ENCODE data around the gene HNRNPAB.
A peak's percentile ranks its signal among the peaks of the same experiment; 100 is the strongest.
"Not testable (repeated sequence)": the region's sequence is repeated elsewhere in the genome, so short reads cannot be mapped to it uniquely, and the experiment has no call there.

HNRNPAB gene

DNA sequence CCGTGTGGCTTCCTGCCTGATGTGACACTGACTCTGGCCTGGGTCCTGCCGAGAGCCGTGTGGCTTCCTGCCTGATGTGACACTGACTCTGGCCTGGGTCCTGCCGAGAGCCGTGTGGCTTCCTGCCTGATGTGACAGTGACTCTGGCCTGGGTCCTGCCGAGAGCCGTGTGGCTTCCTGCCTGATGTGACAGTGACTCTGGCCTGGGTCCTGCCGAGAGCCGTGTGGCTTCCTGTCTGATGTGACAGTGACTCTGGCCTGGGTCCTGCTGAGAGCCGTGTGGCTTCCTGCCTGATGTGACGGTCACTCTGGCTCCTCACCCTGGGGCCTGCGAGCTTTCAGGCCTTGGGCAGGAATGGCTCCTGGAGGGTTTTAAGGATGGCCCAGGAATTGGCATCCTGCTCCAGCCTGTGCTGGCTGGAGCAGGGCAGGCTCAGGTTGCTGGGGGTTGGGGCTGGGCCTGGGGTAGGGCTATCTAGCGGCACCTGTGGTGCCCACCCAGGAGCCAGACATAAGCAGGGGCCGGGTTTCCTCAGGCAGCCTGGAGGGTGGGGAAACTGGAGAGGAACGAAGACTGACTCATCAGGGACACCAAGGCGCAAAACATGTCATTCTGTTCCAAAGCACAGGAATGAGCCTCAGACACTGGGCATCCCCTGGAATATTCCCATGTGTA is 35.4 kb downstream of the HNRNPAB start:
- H3K9me3 Mint-ChIP-seq, result not testable (repeated sequence)
- H3K4me3 Mint-ChIP-seq, result peak overlapping the region; percentile 15

GRCh38 chr5:178240341-178240741 is 36.0 kb downstream of the HNRNPAB start:
- Mint-ChIP-seq H3K4me1 (peaks cover 36% of the 10 kb centered on the region), H3K4me3 (peak overlapping the region; percentile 62), H3K27ac (peak overlapping the region; percentile 78), H3K36me3 (no peaks in the 10 kb centered on the region), H3K27me3 (no peaks in the 10 kb centered on the region), H3K9me3 (no peaks in the 10 kb centered on the region)

More for the DNA sequence above, 35.4 kb downstream of the HNRNPAB start:
- not testable (repeated sequence) for H3K27me3 Mint-ChIP-seq, H3K36me3 Mint-ChIP-seq
- Mint-ChIP-seq H3K4me1 (peaks cover 40% of the 10 kb centered on the region), H3K27ac (peak overlapping the region; percentile 70)

DNA sequence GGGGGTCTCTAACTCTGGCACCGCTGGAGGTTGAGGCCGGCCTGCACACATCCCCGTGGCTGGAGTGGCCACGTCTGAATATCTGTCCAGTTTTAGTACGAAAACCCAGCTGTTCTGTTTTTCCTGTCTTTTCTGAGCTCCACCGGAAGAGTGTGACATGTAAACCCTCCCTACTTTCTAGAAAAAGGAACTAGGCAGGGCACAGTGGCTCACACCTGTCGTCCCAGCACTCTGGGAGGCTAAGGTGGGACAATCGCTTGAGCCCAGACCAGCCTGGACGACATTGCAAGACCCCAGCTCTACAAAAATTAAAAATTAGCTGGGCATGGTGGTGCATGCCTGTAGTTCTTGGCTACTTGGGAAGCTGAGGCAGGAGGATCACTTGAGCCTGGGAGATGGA is 36.4 kb downstream of the HNRNPAB start:
- H3K27ac Mint-ChIP-seq, result peak overlapping the region; percentile 78
- H3K9me3 Mint-ChIP-seq, result no peaks in the 10 kb centered on the region
- H3K36me3 Mint-ChIP-seq, result no peaks in the 10 kb centered on the region
- peak overlapping the region; percentile 62 for H3K4me3 Mint-ChIP-seq
- H3K4me1 Mint-ChIP-seq, result peaks cover 36% of the 10 kb centered on the region
- no peaks in the 10 kb centered on the region for H3K27me3 Mint-ChIP-seq

GRCh38 chr5:178241231-178241663 is 36.9 kb downstream of the HNRNPAB start:
- Mint-ChIP-seq H3K9me3 (no peaks in the 10 kb centered on the region), H3K4me3 (peak overlapping the region; percentile 62), H3K27ac (peak overlapping the region; percentile 78), H3K36me3 (no peaks in the 10 kb centered on the region), H3K27me3 (no peaks in the 10 kb centered on the region), H3K4me1 (peaks cover 36% of the 10 kb centered on the region)

- no peaks in the 10 kb centered on the region for H3K9me3 Mint-ChIP-seq
- no peak overlapping the region for H3K27ac Mint-ChIP-seq
- no peaks in the 10 kb centered on the region for H3K36me3 Mint-ChIP-seq
- peaks cover 36% of the 10 kb centered on the region for H3K4me1 Mint-ChIP-seq
- H3K4me3 Mint-ChIP-seq, result no peak overlapping the region
- H3K27me3 Mint-ChIP-seq, result no peaks in the 10 kb centered on the region
Measured at GRCh38 chr5:178241688-178242231, 37.4 kb downstream of the HNRNPAB start.

DNA sequence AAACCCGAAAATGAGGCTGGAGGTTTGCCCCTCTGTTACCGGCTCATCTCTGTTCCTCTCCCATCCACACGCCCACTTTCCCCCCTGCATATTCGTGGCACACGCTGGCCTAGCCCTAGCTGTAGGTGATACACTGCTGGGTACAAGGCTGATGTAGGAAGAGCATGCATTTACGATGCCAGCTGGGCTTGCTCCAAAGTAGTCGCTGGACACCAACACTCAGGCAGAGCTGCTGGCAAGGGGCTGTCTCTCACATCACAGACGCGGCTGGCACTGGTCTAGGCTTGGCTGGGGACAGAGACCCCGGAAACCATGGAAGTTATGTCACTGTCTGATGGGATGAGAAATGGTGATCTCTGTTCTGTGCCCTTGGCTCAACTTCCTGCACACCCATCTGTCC is 38.1 kb downstream of the HNRNPAB start:
- H3K27ac Mint-ChIP-seq, result no peak overlapping the region

GRCh38 chr5:178244576-178244975 is 40.2 kb downstream of the HNRNPAB start:
- Mint-ChIP-seq H3K4me3 (no peak overlapping the region), H3K36me3 (no peaks in the 10 kb centered on the region), H3K27me3 (no peaks in the 10 kb centered on the region), H3K4me1 (peaks cover 27% of the 10 kb centered on the region), H3K9me3 (no peaks in the 10 kb centered on the region), H3K27ac (no peak overlapping the region)

More for the DNA sequence above, 38.1 kb downstream of the HNRNPAB start:
- Mint-ChIP-seq H3K4me3 (no peak overlapping the region), H3K36me3 (no peaks in the 10 kb centered on the region), H3K4me1 (peaks cover 34% of the 10 kb centered on the region), H3K9me3 (no peaks in the 10 kb centered on the region), H3K27me3 (no peaks in the 10 kb centered on the region)

DNA sequence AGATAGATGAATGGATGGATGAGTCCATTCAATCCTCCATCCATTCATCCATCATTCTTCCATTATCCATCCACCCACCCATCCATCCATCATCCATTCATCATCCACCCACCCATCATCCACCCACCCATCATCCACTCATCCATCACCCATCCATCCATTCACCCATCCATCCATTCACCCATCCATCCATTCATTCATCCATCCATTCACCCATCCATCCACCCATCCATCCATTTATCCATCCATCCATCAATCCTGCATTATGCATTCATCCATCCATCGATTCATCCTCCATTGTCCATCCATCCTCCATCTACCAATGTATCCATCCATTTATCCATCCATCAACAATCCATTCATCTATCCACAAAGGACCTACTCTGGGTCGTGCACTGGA is 41.1 kb downstream of the HNRNPAB start:
- no peak overlapping the region for H3K4me3 Mint-ChIP-seq
- H3K4me1 Mint-ChIP-seq, result peaks cover 24% of the 10 kb centered on the region
- H3K36me3 Mint-ChIP-seq, result no peaks in the 10 kb centered on the region
- H3K27me3 Mint-ChIP-seq, result no peaks in the 10 kb centered on the region
- no peaks in the 10 kb centered on the region for H3K9me3 Mint-ChIP-seq
- H3K27ac Mint-ChIP-seq, result no peak overlapping the region

- no peaks in the 10 kb centered on the region for H3K9me3 Mint-ChIP-seq
- peaks cover 14% of the 10 kb centered on the region for H3K4me1 Mint-ChIP-seq
- no peak overlapping the region for H3K27ac Mint-ChIP-seq
- H3K27me3 Mint-ChIP-seq, result no peaks in the 10 kb centered on the region
- no peak overlapping the region for H3K4me3 Mint-ChIP-seq
- H3K36me3 Mint-ChIP-seq, result no peaks in the 10 kb centered on the region
Measured at GRCh38 chr5:178246624-178247279, 42.4 kb downstream of the HNRNPAB start.

- no peak overlapping the region for H3K27ac Mint-ChIP-seq
- no peaks in the 10 kb centered on the region for H3K36me3 Mint-ChIP-seq
- peaks cover 9% of the 10 kb centered on the region for H3K4me1 Mint-ChIP-seq
- no peaks in the 10 kb centered on the region for H3K27me3 Mint-ChIP-seq
- no peak overlapping the region for H3K4me3 Mint-ChIP-seq
- H3K9me3 Mint-ChIP-seq, result no peaks in the 10 kb centered on the region
Measured at GRCh38 chr5:178247481-178248456, 43.4 kb downstream of the HNRNPAB start.

DNA sequence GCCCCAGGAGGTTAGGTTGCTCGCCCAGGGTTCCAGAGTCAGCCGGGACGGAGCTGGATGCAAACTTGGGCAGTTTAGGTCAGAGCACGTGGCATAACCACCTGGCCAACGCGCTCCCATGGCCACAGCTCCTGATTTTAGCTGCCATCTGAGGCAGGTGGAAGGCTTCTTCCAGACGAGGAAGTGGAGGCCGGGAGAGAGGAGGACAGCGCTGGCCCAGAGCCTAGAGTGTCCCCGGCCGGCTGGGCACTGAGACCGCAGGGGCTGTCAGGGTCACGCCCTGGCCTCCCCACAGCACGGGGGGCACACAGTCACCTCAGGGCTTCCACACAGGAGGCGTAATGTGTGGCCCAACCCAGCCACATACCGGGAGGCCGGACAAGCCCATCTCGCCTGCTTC is 44.4 kb downstream of the HNRNPAB start:
- H3K4me1 Mint-ChIP-seq, result peaks cover 9% of the 10 kb centered on the region
- no peaks in the 10 kb centered on the region for H3K36me3 Mint-ChIP-seq

DNA sequence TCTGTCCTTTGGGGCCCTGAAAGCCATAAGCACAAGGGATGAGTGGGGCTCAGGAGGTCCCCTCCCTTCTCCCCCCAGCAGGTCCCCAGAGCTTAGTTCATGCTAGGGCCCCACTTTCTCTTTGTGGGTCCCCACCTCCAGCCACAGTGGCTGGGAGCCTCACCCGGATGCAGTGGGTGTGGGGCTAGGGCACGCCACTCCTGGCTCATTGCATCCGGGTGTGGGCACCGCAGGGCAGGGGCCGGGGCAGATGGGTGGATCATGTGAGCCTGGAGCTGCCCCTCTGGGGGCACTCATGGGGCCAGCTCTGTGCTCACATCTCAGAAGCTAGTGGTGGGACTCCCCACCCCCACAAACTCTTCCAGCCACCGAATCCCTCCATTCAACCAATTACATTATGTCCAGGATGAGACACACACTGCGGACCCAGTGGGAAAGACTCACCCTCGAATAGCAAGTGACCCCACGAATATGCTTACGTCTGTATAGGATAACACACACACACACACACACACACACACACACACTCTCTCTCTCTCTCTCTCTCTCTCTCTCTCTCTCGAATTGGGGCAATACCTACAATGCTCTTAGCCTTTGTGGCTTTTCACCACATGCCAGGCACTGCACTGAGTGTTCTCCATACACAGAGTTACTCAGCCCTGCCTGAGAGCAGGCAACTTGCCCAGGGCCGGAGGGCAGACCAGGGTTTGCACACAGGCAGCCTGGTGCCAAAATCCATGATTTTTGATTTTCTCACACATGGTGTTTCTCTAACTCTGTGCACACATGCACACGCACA is 45.1 kb downstream of the HNRNPAB start:
- Mint-ChIP-seq H3K9me3 (no peaks in the 10 kb centered on the region), H3K4me1 (peaks cover 9% of the 10 kb centered on the region), H3K27ac (peak overlapping the region; percentile 71), H3K4me3 (peak overlapping the region; percentile 37), H3K27me3 (no peaks in the 10 kb centered on the region), H3K36me3 (no peaks in the 10 kb centered on the region)

More for the DNA sequence above, 44.4 kb downstream of the HNRNPAB start:
- H3K27me3 Mint-ChIP-seq, result no peaks in the 10 kb centered on the region
- H3K27ac Mint-ChIP-seq, result no peak overlapping the region
- no peaks in the 10 kb centered on the region for H3K9me3 Mint-ChIP-seq
- H3K4me3 Mint-ChIP-seq, result no peak overlapping the region

- Mint-ChIP-seq H3K9me3 (no peaks in the 10 kb centered on the region), H3K4me1 (peaks cover 9% of the 10 kb centered on the region), H3K27me3 (no peaks in the 10 kb centered on the region), H3K27ac (no peak overlapping the region), H3K4me3 (no peak overlapping the region), H3K36me3 (no peaks in the 10 kb centered on the region)
Measured at GRCh38 chr5:178250263-178250662, 45.9 kb downstream of the HNRNPAB start.

- peaks cover 6% of the 10 kb centered on the region for H3K4me1 Mint-ChIP-seq
- peak overlapping the region; percentile 35 for H3K27ac Mint-ChIP-seq
- H3K4me3 Mint-ChIP-seq, result no peak overlapping the region
Measured at GRCh38 chr5:178252258-178252657, 47.9 kb downstream of the HNRNPAB start.

GRCh38 chr5:178253632-178254031 is 49.3 kb downstream of the HNRNPAB start:
- H3K4me3 Mint-ChIP-seq, H3K9me3 Mint-ChIP-seq, H3K4me1 Mint-ChIP-seq, H3K36me3 Mint-ChIP-seq, H3K27me3 Mint-ChIP-seq, H3K27ac Mint-ChIP-seq: not testable (repeated sequence)

More at GRCh38 chr5:178252258-178252657, 47.9 kb downstream of the HNRNPAB start:
- Mint-ChIP-seq H3K9me3 (no peaks in the 10 kb centered on the region), H3K36me3 (no peaks in the 10 kb centered on the region), H3K27me3 (no peaks in the 10 kb centered on the region)
